ENCODE results near the gene ADAP1.

ADAP1 gene

GRCh38 chr7:938546-939185 lies 15.8 kb downstream of the ADAP1 start:
- no peak for DNase-seq (ENCODE audit: insufficient read length, low spot score)
- TF ChIP-seq POLR2A (IDR thresholded peaks at IDR 0.05; ENCODE audit: low read depth, low read length): no peak
- no peak for FAIRE-seq

GRCh38 chr7:937856-938484 lies 16.5 kb downstream of the ADAP1 start:
- no peak for DNase-seq (ENCODE audit: insufficient read length, low spot score)
- FAIRE-seq: no peak
- TF ChIP-seq POLR2A (IDR thresholded peaks at IDR 0.05; ENCODE audit: low read depth, low read length): no peak

DNA sequence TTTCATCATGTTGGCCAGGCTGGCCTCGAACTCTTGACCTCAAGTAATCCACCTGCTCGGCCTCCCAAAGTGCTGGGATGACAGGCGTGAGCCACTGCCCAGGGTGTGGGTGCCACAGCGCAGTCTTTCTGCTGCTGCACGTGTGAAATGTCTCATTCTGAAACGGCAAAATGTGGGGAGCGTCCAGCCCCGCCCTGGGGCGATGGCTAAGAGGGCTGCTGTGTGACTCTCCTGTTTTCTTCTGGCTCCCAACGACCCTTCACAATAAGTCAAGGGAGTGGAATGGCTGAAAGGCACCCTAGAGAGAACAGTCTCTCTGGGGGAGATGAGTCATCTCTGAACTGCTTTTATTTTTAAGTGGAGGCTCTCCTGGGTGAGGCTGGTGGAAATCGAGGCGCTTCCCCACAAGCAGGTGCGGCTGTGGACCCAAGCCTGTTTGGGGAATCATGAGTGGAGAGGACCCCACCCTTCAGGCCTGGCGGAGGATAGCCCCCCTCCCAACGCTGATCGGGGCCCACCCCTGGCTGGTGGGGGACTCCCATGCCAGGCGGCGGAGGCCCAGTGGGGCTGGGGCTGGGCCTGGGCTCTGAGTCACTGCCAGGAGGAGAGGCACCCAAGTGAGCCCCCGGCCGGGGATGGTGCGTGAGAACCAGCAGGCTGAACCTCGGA lies 18.0 kb downstream of the ADAP1 start:
- peak; percentile 94 for FAIRE-seq
- no peak for TF ChIP-seq POLR2A (IDR thresholded peaks at IDR 0.05; ENCODE audit: low read depth, low read length)
- peak; percentile 100 for DNase-seq (ENCODE audit: insufficient read length, low spot score)

DNA sequence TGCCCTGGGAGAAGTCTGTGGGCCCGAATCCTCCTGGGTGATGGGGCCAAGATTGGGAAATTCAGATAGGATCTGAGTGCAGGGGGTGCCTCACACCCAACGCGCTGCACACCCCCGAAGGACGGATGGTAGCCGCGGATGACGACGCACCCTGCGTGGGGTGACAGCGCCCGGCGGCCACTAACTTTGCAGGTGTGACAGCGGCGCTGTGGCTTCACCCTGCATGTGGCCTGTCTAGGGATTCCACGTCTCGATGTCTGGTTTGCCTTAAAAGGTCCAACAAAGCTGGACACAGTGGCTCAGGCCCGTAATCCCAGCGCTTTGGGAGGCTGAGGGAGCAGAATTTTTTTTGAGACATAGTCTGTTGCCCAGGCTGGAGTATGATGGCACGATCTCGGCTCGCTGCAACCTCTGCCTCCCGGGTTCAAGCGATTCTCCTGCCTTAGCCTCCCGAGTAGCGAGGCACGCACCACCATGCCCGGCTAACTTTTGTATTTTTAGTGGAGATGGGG lies 18.6 kb downstream of the ADAP1 start:
- TF ChIP-seq POLR2A (IDR thresholded peaks at IDR 0.05; ENCODE audit: low read depth, low read length): no peak
- DNase-seq (ENCODE audit: insufficient read length, low spot score): no peak
- no peak for FAIRE-seq

- TF ChIP-seq POLR2A (IDR thresholded peaks at IDR 0.05; ENCODE audit: low read depth, low read length): no peak
- DNase-seq (ENCODE audit: insufficient read length, low spot score) (no peak), FAIRE-seq (no peak)
Measured at GRCh38 chr7:935164-935873, 19.2 kb downstream of the ADAP1 start.

GRCh38 chr7:934469-935163 lies 19.9 kb downstream of the ADAP1 start:
- no peak for DNase-seq (ENCODE audit: insufficient read length, low spot score)
- no peak for FAIRE-seq
- TF ChIP-seq POLR2A (IDR thresholded peaks at IDR 0.05; ENCODE audit: low read depth, low read length): no peak

- no peak for DNase-seq (ENCODE audit: insufficient read length, low spot score)
- TF ChIP-seq POLR2A (IDR thresholded peaks at IDR 0.05; ENCODE audit: low read depth, low read length): no peak
- no peak for FAIRE-seq
Measured at GRCh38 chr7:932651-932975, 21.9 kb downstream of the ADAP1 start.

DNA sequence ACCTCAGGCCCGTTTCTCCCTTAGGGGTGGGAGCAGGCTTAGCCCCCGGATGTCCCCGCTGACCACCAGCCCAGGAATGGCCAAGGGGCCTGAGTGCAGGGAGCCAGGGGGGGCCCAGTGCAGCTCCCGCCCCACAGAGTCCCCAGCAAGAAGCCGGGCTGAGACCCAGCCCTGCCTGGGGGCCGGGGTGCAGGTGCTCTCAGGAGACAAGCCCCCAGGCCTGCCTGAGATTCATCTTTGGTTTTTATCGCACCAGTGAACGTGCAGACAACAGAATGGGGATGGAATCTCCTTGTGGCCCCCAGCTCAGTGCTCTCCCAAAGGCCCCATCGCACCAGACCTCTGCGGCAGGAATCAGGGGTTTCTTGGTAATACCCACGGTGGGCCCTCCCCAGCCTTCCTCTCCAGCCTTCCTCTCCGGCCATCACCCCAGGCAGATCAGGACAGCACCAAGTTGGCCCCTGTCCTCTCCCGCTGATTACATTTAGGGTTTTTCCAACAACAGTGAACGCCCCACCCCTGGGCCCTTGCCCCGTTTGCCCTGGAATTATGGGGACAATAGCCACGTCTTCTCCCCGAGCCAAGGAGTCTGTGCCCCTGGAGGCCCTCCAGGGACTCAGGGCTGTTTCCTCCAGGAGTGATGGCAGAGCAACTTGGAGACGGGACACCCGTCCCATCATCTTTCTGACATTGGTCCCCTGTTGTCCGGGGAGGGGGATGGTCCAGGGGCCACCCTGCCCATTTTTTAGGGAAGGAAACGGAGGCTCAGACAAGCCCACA lies 22.4 kb downstream of the ADAP1 start:
- DNase-seq (ENCODE audit: insufficient read length, low spot score) (no peak), FAIRE-seq (no peak)
- no peak for TF ChIP-seq POLR2A (IDR thresholded peaks at IDR 0.05; ENCODE audit: low read depth, low read length)

- FAIRE-seq (no peak), DNase-seq (ENCODE audit: insufficient read length, low spot score) (no peak)
- TF ChIP-seq POLR2A (IDR thresholded peaks at IDR 0.05; ENCODE audit: low read depth, low read length): no peak
Measured at GRCh38 chr7:930975-931758, 23.3 kb downstream of the ADAP1 start.

DNA sequence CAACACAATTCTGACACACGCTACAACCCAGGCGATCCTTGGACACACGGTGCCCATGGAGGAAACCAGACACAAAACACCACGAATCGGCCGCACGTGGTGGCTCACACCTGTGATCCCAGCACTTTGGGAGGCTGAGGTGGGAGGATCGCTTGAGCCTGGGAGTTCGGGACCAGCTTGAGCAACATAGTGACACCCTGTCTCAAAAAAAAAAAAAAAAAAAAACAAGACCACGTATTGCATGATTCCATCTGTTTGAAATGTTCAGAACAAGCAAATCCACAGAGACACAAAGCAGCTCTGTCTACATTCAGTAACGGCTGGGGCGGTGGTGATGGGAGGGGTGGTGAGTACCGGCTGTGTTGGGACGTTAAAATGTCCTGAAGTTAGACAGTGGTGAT lies 25.2 kb downstream of the ADAP1 start:
- DNase-seq (ENCODE audit: insufficient read length, low spot score): no peak
- no peak for TF ChIP-seq POLR2A (IDR thresholded peaks at IDR 0.05; ENCODE audit: low read depth, low read length)
- no peak for FAIRE-seq

GRCh38 chr7:927031-927671 lies 27.3 kb downstream of the ADAP1 start:
- DNase-seq (ENCODE audit: insufficient read length, low spot score) (no peak), FAIRE-seq (no peak)
- TF ChIP-seq POLR2A (IDR thresholded peaks at IDR 0.05; ENCODE audit: low read depth, low read length): no peak
